ENCODE results near the gene FCRLA. TPM values are rescaled to one million over a fixed set of nuclear protein-coding genes. Genes with fewer than 3 reads are reported as not detected.

FCRLA gene
- total and polyA plus RNA-seq, 2 donors = 2.4 to 11.5 TPM

DNA sequence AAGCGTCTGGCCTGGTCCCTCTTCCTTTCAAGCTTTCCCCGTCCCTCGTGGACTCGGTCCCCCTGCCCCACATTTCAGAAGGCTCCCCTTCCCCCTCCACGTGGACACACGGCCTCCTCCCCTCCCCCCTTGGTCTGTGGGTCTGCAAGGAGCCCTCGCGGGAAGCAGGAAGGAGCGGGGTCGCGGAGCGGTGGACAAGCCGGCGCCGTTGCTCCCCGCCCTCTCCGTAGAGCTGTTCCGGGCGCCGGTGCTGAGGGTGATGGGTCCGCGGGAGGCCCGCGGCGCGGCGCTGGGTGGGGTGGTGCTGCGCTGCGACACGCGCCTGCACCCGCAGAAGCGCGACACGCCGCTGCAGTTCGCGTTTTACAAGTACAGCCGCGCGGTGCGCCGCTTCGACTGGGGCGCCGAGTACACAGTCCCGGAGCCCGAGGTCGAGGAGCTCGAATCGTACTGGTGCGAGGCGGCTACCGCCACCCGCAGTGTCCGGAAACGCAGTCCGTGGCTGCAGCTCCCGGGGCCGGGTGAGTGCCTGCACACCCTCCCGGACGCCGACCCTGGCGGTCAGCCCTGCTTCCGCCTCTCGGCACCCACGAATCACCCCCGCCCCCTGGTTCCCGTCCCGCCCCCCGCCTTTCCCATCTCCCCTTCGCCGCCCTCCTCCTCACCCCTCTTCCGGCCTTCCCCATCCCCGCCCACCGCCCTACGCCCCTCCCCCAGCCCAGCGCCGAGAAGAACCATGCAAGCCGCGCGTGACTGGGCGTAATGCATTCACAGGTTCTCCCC lies 19.6 kb downstream of the FCRLA start:
- under 1% methylated on average over 83 of the region's 83 CpGs for WGBS
- Histone ChIP-seq H3K9me3 (ENCODE audit: control insufficient read depth in 2 of 2, insufficient read depth in 1 of 2, low read length in 1 of 2) (peaks cover 1 to 5% of the 10 kb centered on the region in 2 donors), H3K27me3 (ENCODE audit: control insufficient read depth in 2 of 2, insufficient read depth in 1 of 2, low read length in 1 of 2) (peaks cover 64 to 98% of the 10 kb centered on the region in 2 donors), H3K36me3 (ENCODE audit: control insufficient read depth in 2 of 2, insufficient read depth in 2 of 2, low read length in 1 of 2) (no peaks in the 10 kb centered on the region), H3K27ac (ENCODE audit: low read depth in 1 of 2, low read length in 1 of 2) (peak overlapping the region in 1 of 2 donors; percentile 53), H3K4me3 (ENCODE audit: low read length in 2 of 2) (peak overlapping the region; percentile 48 to 54), H3K4me1 (ENCODE audit: control insufficient read depth in 2 of 2, insufficient read depth in 2 of 2, low read length in 2 of 2) (peaks cover 5 to 19% of the 10 kb centered on the region in 2 donors)
- peak in 6 of 9 donors; percentile 34 to 77 (median 52) for DNase-seq (ENCODE audit: low read depth in 6 of 9, low spot score in 9 of 9)

DNA sequence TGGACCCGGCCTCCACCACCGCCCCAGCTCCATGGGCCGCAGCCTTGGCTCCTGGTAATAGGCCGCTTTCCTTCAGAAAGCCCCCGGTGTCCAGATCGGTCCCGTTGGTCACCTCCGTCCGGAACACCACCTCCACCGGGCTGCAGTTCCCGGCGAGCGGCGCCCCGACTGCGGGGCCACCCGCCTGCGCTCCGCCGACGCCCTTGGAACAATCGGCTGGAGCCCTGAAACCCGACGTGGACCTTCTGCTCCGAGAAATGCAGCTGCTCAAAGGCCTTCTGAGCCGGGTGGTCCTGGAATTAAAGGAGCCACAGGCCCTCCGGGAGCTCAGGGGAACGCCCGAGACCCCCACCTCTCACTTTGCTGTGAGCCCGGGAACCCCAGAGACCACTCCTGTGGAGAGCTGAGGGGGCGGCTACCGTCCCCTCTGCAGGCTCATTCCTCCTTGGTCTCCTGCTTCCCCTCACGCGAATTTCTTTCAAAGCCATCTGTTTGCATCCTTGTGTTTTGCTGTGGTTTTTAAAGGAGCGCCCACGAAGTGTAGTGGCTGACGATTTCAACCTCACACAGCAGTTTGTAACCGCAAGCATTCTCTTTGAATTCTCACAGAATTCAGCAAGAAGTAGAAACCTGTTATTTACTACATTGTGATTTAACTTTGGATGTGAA lies 20.4 kb downstream of the FCRLA start:
- under 1% methylated on average over 38 of the region's 38 CpGs for WGBS
- DNase-seq (ENCODE audit: low read depth in 6 of 9, low spot score in 9 of 9) = peak; percentile 30 to 87 (median 58)
- peak overlapping the region; percentile 30 to 53 for H3K27ac ChIP-seq (ENCODE audit: low read depth in 1 of 2, low read length in 1 of 2)
- peak overlapping the region; percentile 48 to 54 for H3K4me3 ChIP-seq (ENCODE audit: low read length in 2 of 2)
- peaks cover 5 to 19% of the 10 kb centered on the region in 2 donors for H3K4me1 ChIP-seq (ENCODE audit: control insufficient read depth in 2 of 2, insufficient read depth in 2 of 2, low read length in 2 of 2)
- H3K36me3 ChIP-seq (ENCODE audit: control insufficient read depth in 2 of 2, insufficient read depth in 2 of 2, low read length in 1 of 2) = no peaks in the 10 kb centered on the region
- peaks cover 68 to 97% of the 10 kb centered on the region in 2 donors for H3K27me3 ChIP-seq (ENCODE audit: control insufficient read depth in 2 of 2, insufficient read depth in 1 of 2, low read length in 1 of 2)
- peaks cover 1 to 5% of the 10 kb centered on the region in 2 donors for H3K9me3 ChIP-seq (ENCODE audit: control insufficient read depth in 2 of 2, insufficient read depth in 1 of 2, low read length in 1 of 2)

DNA sequence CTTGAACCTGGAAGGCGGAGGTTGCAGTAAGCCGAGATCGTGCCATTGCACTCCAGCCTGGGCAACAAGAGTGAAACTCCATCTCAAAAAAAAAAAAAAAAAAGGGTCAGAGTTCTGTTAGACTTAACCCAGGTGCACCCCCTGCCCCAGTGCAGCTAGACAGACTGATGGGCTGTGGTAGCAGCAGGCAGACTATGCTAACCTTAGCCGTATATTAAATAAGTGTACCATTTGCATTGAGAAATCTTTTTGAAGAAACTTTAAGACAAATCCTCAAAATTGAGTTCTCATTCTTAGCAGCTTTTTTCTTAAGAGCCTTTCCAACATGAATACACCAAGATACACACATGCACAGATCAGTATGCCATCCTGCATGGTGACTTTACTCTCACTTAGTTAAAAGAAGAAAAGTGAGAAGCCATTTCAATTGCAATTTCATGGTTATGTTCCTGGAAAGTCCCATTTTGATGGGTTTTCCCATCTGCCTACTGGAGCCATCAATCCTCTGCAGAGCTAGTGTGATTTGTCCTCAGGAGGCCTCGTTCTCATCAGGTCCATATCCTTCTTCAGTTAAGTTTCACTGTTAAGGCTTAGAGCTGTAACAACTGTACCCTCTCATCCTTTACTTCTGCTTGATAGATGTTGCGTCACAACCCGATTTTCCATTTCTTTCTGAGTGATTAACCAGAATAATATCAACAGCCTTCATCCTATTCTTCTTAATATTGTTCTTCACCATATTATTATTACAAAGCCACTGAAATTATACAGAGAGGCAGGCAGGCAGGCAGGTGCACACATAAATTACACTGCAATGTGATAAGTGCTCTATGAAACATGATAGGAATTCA lies 21.6 kb downstream of the FCRLA start:
- H3K36me3 ChIP-seq (ENCODE audit: control insufficient read depth in 2 of 2, insufficient read depth in 2 of 2, low read length in 1 of 2) = no peaks in the 10 kb centered on the region
- DNase-seq (ENCODE audit: low read depth in 6 of 9, low spot score in 9 of 9) = no peak
- peaks cover 61 to 94% of the 10 kb centered on the region in 2 donors for H3K27me3 ChIP-seq (ENCODE audit: control insufficient read depth in 2 of 2, insufficient read depth in 1 of 2, low read length in 1 of 2)
- no peak overlapping the region for H3K4me3 ChIP-seq (ENCODE audit: low read length in 2 of 2)
- H3K27ac ChIP-seq (ENCODE audit: low read depth in 1 of 2, low read length in 1 of 2) = no peak overlapping the region
- H3K4me1 ChIP-seq (ENCODE audit: control insufficient read depth in 2 of 2, insufficient read depth in 2 of 2, low read length in 2 of 2) = peaks cover 5 to 19% of the 10 kb centered on the region in 2 donors
- H3K9me3 ChIP-seq (ENCODE audit: control insufficient read depth in 2 of 2, insufficient read depth in 1 of 2, low read length in 1 of 2) = peaks cover 1 to 5% of the 10 kb centered on the region in 2 donors
- 76% methylated on average over 5 of the region's 7 CpGs for WGBS

DNA sequence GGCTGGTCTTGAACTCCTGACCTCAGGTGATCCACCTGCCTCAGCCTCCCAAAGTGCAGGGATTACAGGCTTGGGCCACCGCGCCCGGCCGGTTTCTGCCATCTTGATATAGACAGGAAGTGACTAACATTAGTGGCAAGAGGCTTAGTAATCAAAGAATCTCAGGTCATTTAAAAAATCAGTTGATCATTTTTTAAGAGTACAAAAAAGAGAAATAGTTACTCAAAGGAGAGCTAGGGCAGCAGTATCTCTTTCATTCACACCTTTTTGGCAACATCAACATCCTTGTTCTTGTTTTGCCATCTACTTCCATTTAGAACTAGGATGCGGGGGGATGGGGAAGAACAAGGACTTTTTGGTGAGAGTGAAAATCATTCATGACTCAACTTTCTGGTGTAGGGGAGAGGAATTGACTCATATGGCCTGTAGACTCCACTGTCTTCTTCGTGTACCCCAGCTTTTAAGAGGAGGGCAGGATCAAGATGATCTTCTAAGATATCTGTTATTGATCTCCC lies 23.1 kb downstream of the FCRLA start:
- no peak overlapping the region for H3K4me3 ChIP-seq (ENCODE audit: low read length in 2 of 2)
- H3K27me3 ChIP-seq (ENCODE audit: control insufficient read depth in 2 of 2, insufficient read depth in 1 of 2, low read length in 1 of 2) = peaks cover 51 to 87% of the 10 kb centered on the region in 2 donors
- peaks cover 5 to 19% of the 10 kb centered on the region in 2 donors for H3K4me1 ChIP-seq (ENCODE audit: control insufficient read depth in 2 of 2, insufficient read depth in 2 of 2, low read length in 2 of 2)
- peaks cover 1 to 5% of the 10 kb centered on the region in 2 donors for H3K9me3 ChIP-seq (ENCODE audit: control insufficient read depth in 2 of 2, insufficient read depth in 1 of 2, low read length in 1 of 2)
- H3K27ac ChIP-seq (ENCODE audit: low read depth in 1 of 2, low read length in 1 of 2) = no peak overlapping the region
- H3K36me3 ChIP-seq (ENCODE audit: control insufficient read depth in 2 of 2, insufficient read depth in 2 of 2, low read length in 1 of 2) = no peaks in the 10 kb centered on the region
- no peak for DNase-seq (ENCODE audit: low read depth in 6 of 9, low spot score in 9 of 9)
- 91% methylated on average over 6 of the region's 6 CpGs for WGBS

DNA sequence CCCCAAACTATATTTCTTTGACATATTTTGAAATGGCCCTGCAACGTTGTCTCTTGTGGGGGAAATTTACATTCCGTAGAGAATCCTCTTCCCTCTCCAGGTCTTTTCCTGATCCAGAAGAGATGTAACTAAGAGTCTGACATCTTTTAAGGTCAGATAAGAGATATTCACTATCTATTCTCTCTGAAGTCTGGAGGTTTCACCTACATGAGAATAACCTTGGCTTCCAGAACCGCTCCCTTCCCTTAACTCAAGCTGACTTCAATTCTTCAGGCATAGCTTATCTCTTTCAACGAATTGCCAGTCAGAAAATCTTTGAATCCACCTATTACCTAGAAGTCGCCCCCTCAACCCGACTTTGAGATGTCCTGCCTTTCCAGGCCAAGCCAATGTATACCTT lies 24.2 kb downstream of the FCRLA start:
- Histone ChIP-seq H3K9me3 (ENCODE audit: control insufficient read depth in 2 of 2, insufficient read depth in 1 of 2, low read length in 1 of 2) (no peaks in the 10 kb centered on the region), H3K4me1 (ENCODE audit: control insufficient read depth in 2 of 2, insufficient read depth in 2 of 2, low read length in 2 of 2) (peaks cover 5 to 12% of the 10 kb centered on the region in 2 donors), H3K27ac (ENCODE audit: low read depth in 1 of 2, low read length in 1 of 2) (no peak overlapping the region), H3K27me3 (ENCODE audit: control insufficient read depth in 2 of 2, insufficient read depth in 1 of 2, low read length in 1 of 2) (peaks cover 47 to 85% of the 10 kb centered on the region in 2 donors), H3K36me3 (ENCODE audit: control insufficient read depth in 2 of 2, insufficient read depth in 2 of 2, low read length in 1 of 2) (no peaks in the 10 kb centered on the region), H3K4me3 (ENCODE audit: low read length in 2 of 2) (no peak overlapping the region)
- no peak for DNase-seq (ENCODE audit: low read depth in 6 of 9, low spot score in 9 of 9)
- 94% methylated on average over 6 of the region's 6 CpGs for whole genome bisulfite sequencing

DNA sequence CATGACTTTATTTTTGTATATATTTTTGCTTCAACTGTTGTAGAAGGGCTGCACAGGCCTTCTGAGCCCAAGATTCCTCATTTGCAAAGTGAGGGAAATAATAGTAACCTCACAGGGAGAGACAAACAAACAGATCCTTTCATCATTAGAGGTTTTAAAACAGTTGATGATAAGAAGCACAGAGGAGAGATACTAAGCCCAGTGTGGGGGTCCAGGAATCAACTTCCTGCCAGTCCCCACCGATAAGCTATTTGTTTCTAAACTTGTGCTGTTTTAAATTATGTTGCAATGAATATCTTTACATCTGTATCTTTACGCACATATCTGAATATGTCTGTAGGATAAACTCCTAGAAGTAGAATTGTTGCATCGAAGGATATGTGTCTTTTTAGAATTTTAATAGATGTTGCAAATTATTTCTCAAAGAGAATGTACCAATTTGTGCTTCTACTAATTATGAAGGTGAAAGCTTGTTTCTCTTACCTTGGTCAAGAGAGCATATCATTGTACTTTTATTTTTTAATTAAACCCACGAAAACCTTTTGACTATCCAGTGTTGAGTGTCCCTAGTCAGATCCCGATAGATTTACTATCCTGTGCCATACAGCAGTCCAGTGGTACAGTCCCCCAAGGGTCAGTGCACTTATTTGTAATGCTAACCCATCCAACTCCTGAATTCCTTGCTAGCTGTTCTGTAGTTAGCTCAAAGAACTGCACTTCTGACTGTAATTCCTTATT lies 25.1 kb downstream of the FCRLA start:
- DNase-seq (ENCODE audit: low read depth in 6 of 9, low spot score in 9 of 9) = no peak
- Histone ChIP-seq H3K4me1 (ENCODE audit: control insufficient read depth in 2 of 2, insufficient read depth in 2 of 2, low read length in 2 of 2) (peaks cover 5 to 8% of the 10 kb centered on the region in 2 donors), H3K9me3 (ENCODE audit: control insufficient read depth in 2 of 2, insufficient read depth in 1 of 2, low read length in 1 of 2) (no peaks in the 10 kb centered on the region), H3K27me3 (ENCODE audit: control insufficient read depth in 2 of 2, insufficient read depth in 1 of 2, low read length in 1 of 2) (peaks cover 48 to 84% of the 10 kb centered on the region in 2 donors), H3K36me3 (ENCODE audit: control insufficient read depth in 2 of 2, insufficient read depth in 2 of 2, low read length in 1 of 2) (no peaks in the 10 kb centered on the region), H3K27ac (ENCODE audit: low read depth in 1 of 2, low read length in 1 of 2) (no peak overlapping the region), H3K4me3 (ENCODE audit: low read length in 2 of 2) (no peak overlapping the region)
- 92% methylated on average over 5 of the region's 5 CpGs for WGBS

DNA sequence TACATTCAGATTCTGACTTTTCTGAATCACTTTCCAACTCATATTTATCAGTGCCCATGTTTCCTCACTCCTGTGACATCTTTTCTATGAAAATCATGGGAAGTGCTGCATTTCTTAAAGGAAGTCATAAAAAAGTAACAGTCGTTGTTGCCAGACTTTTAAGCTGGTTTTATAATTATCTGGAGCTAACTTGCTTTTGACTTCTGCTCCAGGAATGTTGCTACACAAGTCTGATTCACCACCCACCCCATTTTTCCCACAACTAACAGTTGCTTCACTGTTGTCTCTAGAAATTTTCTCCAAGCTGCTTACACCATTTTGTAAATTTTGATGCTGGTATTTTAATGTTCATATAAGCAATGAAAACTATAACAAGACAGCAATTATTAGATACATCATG lies 26.5 kb downstream of the FCRLA start:
- WGBS = 14% methylated on average over 1 of the region's 1 CpG

DNA sequence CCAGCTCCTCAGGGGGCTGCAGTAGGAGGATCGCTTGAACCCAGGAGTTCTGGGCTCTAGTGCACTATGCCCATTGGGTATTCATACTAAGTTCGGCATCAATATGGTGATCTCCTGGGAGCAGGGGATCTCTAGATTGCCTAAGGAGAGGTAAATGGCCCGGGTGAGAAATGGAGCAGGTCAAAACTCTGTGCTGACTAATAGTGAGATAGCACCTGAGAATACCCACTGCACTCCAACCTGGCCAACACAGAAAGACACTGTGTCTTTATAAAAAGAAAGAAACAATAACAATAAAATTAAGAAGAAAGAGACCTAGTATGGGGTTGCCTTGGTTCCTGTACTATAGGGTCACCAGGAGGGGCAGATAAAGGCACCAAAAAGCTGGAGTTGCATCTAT lies 28.8 kb downstream of the FCRLA start:
- Histone ChIP-seq H3K9me3 (ENCODE audit: control insufficient read depth in 2 of 2, insufficient read depth in 1 of 2, low read length in 1 of 2) (no peaks in the 10 kb centered on the region), H3K4me1 (ENCODE audit: control insufficient read depth in 2 of 2, insufficient read depth in 2 of 2, low read length in 2 of 2) (no peaks in the 10 kb centered on the region), H3K27ac (ENCODE audit: low read depth in 1 of 2, low read length in 1 of 2) (no peak overlapping the region), H3K36me3 (ENCODE audit: control insufficient read depth in 2 of 2, insufficient read depth in 2 of 2, low read length in 1 of 2) (no peaks in the 10 kb centered on the region), H3K27me3 (ENCODE audit: control insufficient read depth in 2 of 2, insufficient read depth in 1 of 2, low read length in 1 of 2) (peaks cover 42 to 79% of the 10 kb centered on the region in 2 donors), H3K4me3 (ENCODE audit: low read length in 2 of 2) (no peak overlapping the region)
- 95% methylated on average over 3 of the region's 3 CpGs for WGBS
- DNase-seq (ENCODE audit: low read depth in 6 of 9, low spot score in 9 of 9) = no peak

More for the DNA sequence above, 26.5 kb downstream of the FCRLA start:
- DNase-seq (ENCODE audit: low read depth in 6 of 9, low spot score in 9 of 9) = no peak
- Histone ChIP-seq H3K36me3 (ENCODE audit: control insufficient read depth in 2 of 2, insufficient read depth in 2 of 2, low read length in 1 of 2) (no peaks in the 10 kb centered on the region), H3K27ac (ENCODE audit: low read depth in 1 of 2, low read length in 1 of 2) (no peak overlapping the region), H3K4me3 (ENCODE audit: low read length in 2 of 2) (no peak overlapping the region), H3K27me3 (ENCODE audit: control insufficient read depth in 2 of 2, insufficient read depth in 1 of 2, low read length in 1 of 2) (peaks cover 53 to 80% of the 10 kb centered on the region in 2 donors), H3K9me3 (ENCODE audit: control insufficient read depth in 2 of 2, insufficient read depth in 1 of 2, low read length in 1 of 2) (no peaks in the 10 kb centered on the region), H3K4me1 (ENCODE audit: control insufficient read depth in 2 of 2, insufficient read depth in 2 of 2, low read length in 2 of 2) (no peaks in the 10 kb centered on the region)
